Fibroblast of the conjunctiva (primary cell): ENCODE results near the gene DMBX1.

Experiments
- DNase-seq: peaks from one replicate; pipeline ENCODE4 v3.0.0-alpha.2; 2010; ENCODE audit warnings: low read depth

Gene DMBX1

GRCh38 chr1:46506470-46507219 is 17.0 kb downstream of the DMBX1 start:
- DNase-seq = no peak

GRCh38 chr1:46508757-46509156 is 19.1 kb downstream of the DMBX1 start:
- no peak for DNase-seq

DNA sequence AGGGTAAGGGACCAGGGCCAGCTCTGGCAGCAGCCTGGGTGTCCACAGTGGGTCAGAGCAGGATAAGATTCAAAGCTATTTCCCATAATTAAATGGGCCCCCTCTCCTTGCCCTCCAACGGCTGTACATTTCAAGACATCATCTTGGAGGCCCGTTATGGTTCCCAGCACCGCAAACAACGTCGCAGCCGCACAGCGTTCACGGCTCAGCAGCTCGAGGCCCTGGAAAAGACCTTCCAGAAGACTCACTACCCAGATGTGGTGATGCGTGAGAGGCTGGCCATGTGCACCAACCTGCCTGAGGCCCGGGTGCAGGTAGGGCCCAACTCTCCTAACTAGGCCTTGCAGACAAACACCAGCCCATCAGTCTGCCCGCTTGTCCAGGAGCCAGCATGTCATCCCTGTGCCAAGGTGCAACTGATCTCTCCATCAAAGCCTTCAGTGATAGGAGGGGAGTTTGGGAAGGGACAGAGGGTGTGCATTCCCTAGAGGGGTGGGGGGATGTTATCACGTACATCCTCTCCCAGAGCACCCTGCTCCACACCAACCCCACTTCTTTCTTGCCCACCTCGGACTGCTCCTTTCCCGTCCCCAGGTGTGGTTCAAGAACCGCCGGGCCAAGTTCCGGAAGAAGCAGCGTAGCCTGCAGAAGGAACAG is 20.8 kb downstream of the DMBX1 start:
- DNase-seq = no peak

DNA sequence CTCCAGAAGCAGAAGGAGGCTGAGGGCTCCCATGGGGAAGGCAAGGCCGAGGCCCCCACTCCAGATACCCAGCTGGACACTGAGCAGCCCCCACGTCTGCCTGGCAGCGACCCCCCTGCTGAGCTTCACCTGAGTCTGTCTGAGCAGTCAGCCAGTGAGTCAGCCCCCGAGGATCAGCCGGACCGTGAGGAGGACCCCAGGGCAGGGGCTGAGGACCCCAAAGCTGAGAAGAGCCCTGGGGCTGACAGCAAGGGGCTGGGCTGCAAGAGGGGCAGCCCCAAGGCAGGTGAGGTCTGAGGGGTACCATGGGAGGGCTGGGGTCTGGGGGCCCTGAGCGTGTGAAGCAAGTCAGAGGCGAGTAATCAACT is 21.3 kb downstream of the DMBX1 start:
- no peak for DNase-seq

- no peak for DNase-seq
Observed at GRCh38 chr1:46512135-46512791, 22.6 kb downstream of the DMBX1 start.

- no peak for DNase-seq
Observed at GRCh38 chr1:46512792-46513190, 23.2 kb downstream of the DMBX1 start.

GRCh38 chr1:46513536-46513935 is 23.9 kb downstream of the DMBX1 start:
- DNase-seq = no peak

DNA sequence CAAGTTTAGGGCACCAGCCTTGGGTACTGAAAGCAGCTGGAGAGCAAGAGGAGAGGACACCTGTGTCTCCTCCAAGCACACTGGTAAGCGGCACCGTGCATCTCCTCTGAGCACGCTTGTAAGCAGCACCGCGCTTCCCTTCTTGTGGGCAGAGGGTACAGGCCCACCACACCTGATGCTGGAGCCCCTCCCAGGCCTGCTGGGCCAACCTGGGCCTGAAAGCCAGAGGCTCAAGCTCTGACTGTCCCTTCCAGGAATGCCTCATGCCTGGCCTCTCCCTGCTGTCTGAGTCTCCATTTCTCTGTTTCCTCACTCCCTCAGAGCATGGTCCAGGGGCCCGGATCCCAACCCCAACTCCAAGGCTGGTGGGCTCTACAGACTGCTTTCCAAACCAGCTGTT is 25.9 kb downstream of the DMBX1 start:
- no peak for DNase-seq

DNA sequence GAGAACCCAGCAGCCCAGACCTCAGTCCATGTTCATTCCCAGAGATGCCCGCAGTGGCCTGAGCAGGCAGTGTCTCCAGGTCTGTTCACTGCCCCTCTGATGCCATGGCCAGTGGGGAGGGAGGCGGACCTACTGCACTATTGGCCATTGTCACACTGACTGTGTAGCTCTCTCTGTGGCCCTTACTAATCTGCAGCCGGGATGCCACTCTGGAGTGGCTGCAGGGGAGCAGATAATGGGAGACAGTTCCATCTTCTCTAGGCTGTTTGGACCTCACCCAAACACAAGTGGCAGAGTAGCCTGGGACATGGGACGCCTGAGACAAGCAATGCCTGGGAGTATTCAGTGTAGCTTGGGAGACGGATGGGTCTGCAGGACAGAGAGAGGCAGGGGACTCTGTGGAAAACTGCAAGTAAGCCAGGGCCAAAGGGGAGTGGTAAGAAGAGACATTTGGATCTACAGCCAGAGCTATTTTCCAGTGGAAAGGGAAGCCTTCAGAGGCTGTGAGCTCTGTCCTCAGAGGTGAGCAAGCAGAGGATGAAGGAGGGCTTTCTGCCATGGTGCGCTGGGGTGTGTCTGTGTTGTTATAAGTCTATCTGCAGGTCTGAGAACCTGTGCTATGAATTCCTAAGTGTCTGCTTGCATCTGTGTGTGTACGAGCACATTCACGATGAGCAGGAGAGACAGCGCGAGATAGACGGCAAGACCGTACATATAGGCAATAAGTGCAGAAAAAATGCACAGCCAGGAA is 26.7 kb downstream of the DMBX1 start:
- DNase-seq = no peak

GRCh38 chr1:46517010-46517600 is 27.5 kb downstream of the DMBX1 start:
- DNase-seq = no peak

DNA sequence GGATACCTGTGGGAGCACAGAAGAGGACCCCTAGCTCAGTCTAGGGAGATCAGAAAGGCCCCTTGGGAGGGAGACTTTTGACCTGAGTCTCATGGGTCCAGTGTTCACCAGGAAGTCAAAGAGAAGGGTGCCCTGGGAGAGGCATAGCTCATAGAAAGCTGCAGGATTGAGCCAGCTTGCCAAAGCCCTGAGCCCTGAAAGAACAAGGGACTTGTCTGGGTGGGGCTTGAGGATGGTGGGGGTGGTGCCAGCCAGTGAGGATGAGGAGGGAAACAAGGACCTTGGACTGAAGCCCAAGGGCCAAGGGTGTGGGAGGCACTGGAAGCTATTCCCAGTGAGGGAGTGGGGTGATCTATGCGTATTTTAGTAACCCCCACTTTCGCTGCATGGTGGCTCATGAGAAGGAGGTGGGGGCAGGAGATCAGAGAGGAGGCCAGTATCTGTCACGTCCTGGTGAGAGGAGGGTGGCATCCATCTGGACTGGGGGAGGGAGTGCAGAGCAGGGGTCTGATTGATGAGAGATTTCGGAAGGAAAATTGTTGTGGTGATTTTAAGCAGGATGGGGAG is 28.4 kb downstream of the DMBX1 start:
- no peak for DNase-seq

DNA sequence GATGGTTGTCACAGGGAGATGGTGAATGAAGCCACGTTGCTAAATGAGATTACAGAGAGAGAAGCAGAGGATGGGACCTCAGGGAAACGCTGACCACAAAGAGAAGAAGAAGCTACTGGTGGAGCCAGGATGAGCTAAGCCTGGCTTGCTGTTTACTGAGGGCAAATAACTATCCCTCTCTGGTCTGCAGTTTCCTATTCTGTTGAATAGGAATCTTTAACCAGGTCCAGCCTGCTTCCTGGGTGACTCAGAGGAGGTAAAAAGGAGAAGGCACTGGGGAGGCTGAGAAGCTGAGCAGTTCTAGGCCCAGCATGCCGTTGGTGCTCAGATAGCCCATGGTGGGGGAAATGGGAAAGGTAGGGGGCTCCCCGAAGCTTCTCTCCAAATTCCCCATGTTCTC is 29.6 kb downstream of the DMBX1 start:
- no peak for DNase-seq

DNA sequence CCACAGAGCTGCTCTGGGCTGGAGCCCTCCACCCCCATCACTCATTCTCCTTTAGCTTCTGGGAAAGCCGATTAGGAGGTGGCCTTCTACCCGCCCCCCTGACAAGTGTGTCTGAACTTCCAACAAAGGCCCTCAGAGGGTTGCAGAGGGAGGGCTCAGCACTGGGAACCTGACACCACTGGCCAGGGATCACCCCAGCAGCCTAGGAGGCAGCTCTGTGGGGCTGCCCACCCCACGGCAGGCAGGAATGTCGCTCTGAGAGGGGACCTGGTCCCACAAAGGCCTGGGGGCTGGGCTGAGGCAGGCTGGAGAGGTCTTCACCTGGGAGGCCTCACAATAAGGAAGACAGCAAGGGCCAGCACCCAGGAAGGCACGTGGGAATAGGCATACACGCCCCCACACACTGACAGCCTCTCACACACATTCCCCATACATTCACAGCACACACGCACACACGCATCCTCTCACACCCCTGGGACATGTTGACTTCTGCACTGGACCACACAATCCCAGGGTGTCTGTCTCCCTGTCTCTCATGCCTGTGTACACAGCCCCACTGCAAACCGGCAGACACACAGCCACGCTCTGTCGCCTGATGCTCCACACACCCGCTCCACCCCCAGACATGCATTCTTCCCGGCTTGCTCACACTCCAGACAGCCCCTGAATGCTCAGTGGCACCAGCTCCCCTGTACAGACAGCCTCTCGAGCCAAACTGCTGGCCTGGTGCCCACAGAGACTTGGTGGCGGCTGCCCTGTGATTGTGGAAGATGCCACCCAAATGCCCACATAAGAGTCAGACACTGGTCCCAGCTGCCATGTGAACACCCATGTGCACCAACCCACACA is 30.7 kb downstream of the DMBX1 start:
- peak; percentile 28 for DNase-seq

GRCh38 chr1:46521414-46521813 is 31.8 kb downstream of the DMBX1 start:
- DNase-seq = no peak

DNA sequence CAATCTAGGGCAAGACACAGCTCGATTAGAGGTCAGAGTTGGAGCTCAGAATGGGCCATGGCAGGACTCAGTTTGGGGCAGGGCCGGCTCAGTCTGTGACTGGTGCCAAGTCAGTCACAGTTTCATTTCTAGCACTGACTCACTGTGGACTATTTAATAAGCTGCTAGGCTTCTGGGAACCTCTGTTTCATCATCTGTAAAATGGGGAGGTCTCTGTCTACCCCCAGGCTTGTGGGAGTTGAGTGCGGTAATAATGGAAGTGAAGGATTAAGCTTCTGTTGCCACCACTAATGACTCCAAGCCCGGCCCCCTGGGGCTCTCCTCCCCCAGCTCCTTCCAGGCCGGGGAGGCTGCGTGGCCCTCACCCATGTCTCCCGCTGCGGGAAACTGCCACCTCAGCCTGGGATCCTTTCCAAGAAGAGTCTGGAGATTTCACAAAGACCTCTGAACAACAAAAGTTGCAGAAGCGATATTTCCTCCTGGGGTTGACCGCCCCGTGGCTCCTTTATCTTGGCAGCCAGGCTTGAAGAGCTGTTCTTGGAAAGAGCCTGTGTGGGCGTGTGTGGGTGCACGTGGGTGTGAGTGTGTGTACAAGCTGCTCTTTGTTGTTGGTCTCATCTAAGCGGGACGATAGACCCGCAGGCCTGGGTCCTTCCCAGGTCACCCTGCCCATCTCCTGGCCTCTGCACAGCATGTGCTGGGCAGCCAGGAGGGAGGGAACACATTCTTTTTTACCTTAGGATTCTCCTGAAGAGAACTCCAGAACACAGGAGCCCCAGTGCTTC is 32.7 kb downstream of the DMBX1 start:
- DNase-seq = peak; percentile 36

GRCh38 chr1:46522969-46523320 is 33.3 kb downstream of the DMBX1 start:
- DNase-seq = no peak

GRCh38 chr1:46523496-46524353 is 34.1 kb downstream of the DMBX1 start:
- no peak for DNase-seq

DNA sequence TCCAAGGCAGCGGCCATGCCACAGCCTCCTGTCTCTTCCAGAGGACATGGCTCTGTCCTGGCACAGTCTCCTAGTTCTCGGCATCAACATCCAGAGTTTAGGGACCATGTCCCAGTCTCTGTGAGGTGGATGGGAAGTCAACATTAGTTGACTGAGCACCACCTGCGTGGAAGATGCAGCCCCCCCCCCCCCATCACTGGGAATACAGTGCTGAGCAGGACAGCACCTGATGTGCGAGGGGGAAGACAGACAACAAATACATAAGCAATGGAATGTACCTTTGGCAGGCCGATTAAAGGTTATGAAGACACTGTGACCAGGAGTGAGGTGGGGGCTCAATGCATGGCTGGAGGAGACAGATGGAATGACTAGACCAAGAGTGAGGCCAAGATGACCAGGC is 35.2 kb downstream of the DMBX1 start:
- DNase-seq = no peak

DNA sequence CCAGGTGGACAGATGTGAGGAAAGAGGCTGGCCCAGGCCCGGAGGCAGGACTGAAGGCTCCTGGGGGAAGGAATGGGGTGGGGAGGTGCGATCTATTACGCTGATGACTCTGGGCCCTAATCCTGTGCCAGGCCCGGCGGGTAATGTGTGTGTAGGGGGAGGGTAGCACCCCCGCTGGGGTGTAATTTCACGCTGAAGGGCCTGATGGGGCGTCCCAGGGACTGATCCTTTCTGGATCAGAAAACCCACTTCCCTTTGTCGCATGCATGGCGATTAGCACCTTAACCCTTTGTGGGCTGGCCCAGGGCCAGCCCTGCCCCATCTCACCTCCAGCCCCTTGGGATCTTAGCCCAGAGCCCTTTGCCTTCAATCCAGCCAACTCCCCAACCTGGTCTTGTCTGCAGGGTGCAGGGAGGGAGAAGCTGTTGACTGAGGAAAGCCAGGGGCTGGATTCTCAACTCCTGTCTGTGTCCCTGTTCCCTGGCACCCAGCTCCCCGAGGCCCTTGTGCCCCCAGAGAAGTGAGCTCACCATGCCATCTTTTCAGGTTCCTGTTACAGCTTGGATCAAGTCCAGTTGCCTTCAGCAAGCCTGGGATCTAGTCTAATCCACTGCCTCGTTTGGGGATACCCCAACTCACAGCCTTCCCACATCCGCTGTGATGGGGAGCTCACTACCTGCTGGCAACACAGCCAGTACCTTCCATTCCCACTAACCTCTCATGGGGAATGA is 35.8 kb downstream of the DMBX1 start:
- DNase-seq = no peak
